NCI-H187 treated with DMSO at 0.1 percent for 48 hours (cell line): ENCODE data around the gene FASTKD1.
"Not testable (repeated sequence)": the region's sequence is repeated elsewhere in the genome, so short reads cannot be mapped to it uniquely, and the experiment has no call there.

ENCODE experiments used
- DNase-seq: peaks from one replicate; lab custom pipeline; 2025; lab: John Stamatoyannopoulos, UW

FASTKD1 gene

DNA sequence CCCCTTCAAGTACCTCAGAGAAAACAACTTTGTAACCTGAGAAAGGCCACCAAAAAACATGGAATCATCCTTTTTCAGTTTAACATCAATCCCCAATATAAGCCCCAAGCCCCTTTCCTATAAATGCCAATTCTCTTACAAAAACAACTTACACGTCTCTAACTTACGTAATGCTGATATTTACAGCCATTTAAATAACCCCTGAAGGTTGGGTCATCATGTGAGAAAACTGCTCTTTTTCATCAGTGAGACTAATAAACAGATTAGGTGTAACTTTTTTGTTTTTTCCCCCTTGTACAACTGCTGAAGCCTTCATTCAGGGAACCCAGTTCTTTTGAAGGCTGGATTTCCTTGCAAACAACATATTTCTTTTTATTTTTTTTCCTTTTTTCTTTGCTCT lies 3.7 kb downstream of the FASTKD1 start:
- no peak for DNase-seq

DNA sequence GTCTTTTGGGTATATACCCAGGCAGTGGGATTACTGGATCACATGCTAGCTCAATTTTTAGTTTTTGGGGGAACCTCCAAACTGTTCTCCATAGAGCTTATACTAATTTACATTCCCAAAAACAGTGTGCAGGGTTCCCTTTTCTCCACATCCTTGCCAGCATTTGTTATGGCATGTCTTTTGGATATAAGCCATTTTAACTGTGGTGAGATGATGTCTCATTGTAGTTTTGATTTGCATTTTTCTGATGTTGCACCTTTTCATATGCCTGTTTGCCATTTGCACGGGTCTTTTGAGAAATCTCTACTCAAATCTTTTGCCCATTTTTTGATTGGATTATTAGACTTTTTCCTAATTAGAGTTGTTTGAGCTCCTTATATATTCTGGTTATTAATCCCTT lies 8.0 kb downstream of the FASTKD1 start:
- no peak for DNase-seq

DNA sequence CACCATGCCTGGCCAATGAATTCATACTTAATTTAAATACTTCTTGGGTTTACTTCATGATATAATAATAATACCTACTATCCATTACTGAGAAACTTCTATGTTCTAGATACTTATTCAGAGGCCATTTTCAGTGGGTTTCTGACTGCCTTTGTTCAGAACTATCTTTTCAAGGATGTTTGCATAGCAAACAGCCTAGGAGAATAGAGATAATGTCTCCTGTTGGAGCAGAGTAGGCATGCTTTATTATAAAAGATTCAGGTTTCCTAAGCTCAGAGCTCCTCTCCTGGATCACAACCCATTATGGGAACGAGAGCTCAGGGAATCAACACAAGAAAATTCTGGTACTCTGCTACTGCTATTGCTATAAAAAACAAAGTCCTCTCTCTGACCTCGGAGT lies 11.1 kb downstream of the FASTKD1 start:
- no peak for DNase-seq

DNA sequence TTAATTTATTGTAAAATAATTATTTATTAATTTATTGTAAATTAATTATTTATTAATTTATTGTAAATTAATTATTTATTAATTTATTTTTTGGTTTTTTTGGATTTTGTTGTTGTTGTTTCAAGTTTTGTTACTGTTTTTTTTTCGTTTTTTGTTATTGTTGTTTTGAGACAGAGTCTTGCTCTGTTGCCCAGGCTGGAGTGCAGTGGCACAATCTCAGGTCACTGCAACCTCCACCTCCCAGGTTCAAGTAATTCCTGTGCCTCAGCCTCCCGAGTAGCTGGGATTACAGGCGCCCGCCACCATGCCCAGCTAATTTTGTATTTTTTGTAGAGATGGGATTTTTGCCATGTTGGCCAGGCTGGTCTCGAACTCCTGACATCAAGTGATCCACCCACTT lies 11.6 kb downstream of the FASTKD1 start:
- DNase-seq: not testable (repeated sequence)

DNA sequence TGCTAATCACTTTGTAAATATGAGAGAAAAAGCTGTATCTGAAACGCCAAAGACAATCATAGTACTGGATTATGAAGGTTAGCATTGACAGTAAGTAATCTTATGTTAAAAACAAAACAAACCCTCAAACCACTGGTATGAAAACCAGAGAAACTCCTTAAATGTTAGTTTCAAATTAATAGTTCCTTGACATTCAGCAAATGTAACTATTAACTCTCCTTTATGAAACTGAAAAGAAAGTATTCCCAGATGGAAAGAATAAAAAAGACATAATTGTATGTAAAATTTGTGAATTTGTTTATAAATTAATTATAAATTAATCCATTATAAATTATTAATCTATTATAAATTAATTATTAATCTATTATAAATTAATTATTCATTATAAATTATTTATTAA lies 12.3 kb downstream of the FASTKD1 start:
- DNase-seq: no peak

DNA sequence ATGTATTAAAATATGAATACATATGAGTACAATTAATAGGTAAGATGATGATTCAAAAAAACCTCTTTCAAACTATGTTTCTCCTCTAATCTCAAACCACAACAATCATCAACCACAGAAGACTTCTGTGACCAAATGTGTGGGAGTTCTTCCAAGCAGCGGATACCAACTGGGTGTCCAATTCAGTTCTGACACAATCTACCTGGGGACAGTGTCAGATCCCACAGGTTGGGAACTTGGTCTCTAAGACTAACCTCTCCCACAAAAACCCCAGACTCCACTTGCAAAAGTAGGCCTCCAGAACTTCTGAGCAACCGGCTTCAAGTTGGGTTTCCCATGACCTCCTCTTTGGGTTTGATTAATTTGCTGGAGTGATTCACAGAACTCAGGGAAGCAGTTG lies 26.9 kb downstream of the FASTKD1 start:
- no peak for DNase-seq

DNA sequence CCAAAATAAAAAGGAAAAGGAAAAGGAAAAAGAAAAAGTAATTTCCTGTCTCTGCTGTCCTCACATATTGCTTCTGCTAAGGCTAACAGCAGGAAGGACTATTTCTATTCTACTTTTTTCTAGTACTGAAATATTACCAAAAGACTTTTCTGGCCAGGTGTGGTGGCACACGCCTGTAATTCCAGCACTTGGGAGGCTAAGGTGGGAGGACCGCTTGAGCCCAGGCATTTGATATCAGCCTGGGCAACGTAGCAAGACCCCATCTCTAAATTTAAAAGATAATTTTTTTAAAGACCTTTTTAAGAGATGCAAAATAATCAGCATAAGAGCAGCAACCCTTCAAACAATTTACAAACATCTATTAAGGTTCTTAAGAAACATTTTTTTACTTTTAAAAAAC lies 31.2 kb downstream of the FASTKD1 start:
- DNase-seq: no peak

DNA sequence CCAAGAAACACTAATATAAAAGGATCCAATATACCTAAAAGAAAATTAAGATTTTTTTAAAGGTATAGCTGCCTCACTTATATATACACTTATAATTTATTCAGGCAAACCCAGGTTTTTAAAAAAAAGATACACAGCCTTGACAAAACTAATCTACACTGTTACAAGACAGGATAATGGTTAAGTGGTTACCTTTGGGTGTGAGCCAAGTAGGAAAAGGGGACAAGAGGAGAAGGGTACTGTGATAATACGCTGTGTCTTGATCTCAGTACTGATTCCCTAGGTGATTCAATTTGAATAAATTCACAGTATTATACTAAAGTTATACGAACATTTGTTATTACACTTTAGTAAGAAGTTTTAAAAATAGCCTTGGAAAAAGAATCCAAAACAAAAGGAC lies 33.5 kb downstream of the FASTKD1 start:
- no peak for DNase-seq

DNA sequence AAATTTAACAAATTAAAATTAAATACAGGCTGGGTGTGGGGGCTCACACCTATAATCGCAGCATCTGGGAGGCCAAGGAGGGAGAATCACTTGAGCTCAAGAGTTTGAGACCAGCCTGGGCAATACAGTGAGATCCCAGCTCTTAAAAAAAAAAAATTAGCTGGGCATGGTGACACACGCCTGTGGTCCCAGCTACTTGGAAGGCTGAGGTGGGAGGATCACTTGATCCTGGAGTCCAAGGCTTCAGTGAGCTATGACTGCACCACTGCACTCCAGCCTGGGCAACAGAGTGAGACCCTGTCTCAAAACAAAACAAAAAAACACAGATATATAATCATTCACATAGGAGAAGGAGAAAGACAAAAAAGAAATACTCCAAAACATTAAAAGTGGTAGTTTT lies 34.2 kb downstream of the FASTKD1 start:
- not testable (repeated sequence) for DNase-seq

DNA sequence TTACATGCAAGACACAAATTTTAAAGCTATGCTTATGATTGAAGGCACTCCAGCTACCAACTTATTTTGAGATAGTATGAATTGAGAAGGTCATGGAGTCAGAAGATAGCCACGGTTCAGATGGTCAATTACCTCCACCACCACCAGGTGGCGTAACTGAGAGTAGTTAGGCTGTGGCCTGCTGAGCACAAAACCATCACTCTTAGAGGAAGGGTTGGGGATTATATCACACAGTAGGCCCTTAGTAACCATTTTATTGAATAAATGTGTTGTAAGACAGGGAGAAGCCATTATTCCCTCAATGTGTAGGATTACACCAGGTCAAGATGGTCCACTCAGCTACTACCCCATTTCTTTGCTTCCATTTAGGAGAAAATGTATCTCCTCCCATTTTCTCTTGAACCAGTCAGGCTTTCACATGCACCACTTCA lies 45.4 kb downstream of the FASTKD1 start:
- no peak for DNase-seq

DNA sequence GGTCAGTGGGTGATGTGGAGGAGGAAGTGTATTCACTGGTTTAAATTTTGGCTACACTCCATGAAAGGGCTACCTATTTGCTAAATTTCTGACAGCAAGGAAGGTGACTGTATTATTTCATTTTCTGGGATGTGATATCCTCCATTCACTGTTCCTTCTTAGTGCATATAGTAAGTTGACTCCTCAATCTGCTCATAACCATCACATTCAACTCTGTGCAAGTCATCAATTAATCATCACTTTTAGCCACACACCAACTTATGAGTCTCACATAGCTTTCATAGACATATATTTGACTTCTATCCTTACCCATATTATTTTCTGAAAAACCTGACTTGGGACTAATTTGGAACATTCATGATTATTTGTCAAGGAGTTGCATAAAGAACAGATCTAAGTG lies 47.2 kb downstream of the FASTKD1 start:
- DNase-seq: no peak

DNA sequence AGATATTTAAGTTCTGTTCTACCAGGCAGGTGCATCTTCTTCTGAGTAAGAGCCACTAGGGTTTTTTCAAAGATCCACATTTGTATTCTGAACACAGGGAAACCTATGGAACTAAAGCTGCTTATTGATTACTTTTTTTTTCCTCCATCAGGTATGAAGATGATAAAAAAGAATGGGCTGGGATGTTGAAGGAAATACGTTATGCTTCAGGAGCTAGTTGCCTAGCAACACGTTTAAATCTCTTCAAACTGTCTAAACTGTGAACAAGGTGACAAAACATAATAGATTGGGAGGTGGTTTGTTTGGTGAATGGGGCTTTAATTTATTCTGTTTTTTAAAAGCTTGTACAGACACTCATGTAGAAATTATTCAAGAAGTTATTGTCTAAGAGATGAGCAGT lies 48.2 kb downstream of the FASTKD1 start:
- peak; percentile 9 for DNase-seq

DNA sequence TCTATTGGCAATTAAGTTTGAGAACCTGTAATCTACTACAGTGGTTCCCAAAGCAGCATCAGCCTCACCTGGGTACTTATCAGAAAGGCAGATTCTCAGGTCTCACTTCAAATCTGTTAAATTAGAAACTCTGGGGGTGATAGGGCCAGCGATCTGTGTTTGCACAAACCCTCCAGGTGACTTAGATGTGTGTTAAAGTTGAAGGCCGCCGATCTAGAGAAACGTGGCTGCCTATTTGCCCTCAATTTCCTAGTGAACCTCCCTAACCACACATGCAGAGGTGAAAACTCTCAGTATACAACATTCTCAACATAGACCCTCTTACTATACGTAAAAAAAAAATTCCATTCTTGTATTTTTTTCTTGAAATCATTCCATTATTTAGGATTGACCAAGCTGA lies 50.0 kb downstream of the FASTKD1 start:
- DNase-seq: no peak

DNA sequence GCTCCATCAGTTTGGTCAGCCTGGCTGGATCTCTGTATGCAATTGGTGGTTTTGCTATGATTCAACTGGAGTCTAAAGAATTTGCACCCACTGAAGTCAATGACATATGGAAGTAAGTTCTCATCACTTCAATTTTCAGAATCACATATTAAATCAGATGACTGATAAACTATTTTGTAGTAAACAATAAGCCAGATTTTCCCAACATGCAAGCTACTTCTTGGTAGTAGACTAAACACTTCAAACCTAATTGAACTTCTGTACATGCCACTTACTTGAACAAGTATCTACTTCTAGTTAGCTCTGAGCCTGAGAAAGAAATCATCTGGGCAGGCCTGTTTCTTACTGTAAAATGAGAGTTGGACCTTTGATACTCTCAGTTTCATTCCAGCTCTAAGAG lies 52.8 kb downstream of the FASTKD1 start:
- DNase-seq: no peak

DNA sequence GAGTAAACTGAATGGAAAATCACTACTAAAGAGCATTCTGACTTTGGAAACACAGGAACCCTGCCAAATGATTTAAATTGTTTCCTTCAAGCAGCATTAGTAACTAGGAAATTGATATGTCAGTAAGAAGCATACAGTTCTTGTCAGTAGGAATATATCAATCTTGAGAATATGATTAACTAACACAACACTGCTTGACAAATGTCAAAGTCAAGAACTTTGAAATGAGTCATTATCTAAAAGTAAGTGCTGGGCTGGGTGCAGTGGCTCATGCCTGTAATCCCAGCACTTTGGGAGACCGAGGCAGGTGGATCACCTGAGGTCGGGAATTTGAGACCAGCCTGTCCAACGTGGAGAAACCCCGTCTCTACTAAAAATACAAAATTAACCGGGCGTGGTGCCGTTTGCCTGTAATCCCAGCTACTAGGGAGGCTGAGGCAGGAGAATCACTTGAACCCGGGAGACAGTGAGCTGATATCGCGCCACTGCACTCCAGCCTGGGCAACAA lies 57.1 kb downstream of the FASTKD1 start:
- not testable (repeated sequence) for DNase-seq

DNA sequence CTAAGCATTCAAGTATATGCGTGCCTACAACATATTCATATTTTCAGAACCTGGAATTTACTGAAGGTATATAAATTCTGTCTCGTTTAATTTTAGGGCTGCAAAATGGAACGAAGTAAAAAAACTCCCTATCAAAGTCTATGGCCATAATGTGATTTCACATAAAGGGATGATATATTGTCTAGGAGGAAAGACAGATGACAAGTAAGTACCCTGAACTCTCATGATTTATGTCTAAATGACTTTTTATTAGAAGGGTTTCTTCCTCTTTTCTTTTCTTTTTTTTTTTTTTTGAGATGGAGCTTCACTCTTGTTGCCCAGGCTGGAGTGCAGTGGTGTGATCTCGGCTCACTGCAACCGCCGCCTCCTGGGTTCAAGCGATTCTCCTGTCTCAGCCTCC lies 58.9 kb downstream of the FASTKD1 start:
- DNase-seq: not testable (repeated sequence)

DNA sequence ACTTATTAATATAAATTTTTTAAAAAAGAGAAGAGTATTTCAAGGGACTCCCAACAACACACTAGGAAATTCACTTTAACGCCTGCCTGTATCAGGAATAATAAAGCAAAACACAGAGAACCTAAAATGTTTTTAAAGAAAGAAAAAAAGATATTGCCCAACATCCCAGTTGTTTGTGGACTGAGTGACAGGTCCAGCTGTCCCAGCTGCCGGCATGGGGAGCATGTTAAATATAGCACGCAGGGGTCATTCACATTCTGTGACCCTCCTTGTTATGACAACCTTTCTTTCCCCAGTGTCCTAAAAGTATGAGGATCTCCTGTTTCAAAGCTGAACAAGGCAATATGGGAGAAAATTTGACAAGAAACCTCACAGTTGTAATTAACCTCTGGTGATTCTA lies 59.7 kb downstream of the FASTKD1 start:
- DNase-seq: no peak

DNA sequence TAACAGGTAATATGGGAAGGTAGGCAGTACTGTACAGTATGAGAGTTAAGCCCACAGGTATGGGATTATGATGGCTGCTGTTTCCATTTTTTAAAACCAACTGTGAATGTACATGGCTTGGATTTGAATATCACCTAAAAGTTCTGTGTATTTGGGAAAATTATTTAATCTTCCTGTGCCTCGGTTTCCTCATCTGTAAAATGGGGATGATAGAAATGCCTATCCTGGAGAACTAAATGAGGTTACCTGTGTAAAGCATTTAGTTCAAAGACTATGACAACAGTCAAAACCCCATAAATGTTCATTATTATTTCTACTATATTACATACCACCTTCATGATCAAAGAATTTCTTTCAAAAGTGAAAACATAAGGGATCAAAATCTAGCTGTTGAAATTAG lies 60.6 kb downstream of the FASTKD1 start:
- DNase-seq: no peak

DNA sequence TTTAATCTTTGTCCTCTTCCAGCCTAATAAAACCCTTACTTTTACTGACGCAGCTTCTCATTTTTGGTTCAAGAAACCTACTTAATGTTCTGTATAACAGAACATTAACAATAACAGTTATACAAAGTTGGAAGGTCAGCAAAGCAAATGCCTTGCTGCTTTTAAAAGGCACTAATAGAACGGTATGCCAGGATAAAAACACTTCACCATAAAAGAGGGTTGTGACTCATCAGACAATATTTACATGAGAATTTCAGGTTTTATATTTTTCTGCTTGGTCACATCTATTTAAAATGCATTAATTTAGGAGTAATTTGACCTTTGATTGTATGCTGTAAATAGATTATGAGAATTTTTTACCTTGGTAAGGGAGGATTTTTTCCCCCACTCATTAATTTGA lies 61.1 kb downstream of the FASTKD1 start:
- DNase-seq: no peak

DNA sequence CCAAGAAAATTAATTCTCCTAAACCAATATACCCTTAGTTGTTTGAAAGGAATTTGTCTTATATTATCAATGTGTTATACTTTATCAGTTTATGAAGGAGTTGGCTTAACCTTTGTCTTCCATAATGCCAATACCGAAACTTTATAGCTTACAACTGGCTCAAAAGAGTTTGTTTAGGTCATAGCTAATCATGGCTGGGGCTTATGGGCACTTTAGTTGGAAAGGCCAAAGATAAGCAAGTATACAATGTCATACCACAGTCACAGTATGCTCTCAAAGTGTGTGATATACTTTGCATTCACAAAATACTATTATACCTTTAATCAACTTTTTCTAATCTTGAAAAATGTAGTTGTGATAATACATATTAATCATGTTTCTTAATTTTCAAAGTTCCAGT lies 61.8 kb downstream of the FASTKD1 start:
- DNase-seq: no peak

DNA sequence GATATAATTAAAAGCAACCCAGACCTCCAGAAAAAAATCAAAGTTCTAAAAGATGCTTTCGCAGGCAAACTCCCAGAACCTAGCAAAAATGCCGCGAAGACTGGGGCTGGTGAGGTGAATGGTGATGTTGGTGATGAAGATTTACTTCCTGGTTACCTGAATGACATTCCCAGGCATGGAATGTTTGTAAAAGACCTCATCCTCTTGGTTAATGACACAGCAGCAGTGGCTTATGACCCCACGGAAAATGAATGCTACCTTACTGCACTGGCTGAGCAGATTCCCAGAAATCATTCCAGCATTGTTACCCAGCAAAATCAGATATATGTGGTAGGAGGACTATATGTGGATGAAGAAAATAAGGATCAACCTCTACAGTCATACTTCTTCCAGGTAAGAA lies 63.2 kb downstream of the FASTKD1 start:
- no peak for DNase-seq

DNA sequence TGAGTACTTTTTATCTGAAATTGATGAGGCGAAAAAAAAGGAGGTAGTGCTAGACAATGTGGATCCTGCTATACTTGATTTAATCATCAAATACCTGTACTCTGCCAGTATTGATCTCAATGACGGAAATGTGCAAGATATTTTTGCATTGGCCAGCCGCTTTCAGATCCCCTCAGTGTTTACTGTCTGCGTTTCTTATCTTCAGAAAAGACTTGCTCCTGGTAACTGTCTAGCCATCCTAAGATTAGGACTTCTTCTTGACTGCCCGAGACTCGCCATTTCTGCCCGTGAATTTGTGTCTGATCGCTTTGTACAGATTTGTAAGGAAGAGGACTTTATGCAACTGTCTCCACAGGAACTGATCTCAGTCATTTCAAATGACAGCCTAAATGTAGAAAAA lies 63.7 kb downstream of the FASTKD1 start:
- no peak for DNase-seq

DNA sequence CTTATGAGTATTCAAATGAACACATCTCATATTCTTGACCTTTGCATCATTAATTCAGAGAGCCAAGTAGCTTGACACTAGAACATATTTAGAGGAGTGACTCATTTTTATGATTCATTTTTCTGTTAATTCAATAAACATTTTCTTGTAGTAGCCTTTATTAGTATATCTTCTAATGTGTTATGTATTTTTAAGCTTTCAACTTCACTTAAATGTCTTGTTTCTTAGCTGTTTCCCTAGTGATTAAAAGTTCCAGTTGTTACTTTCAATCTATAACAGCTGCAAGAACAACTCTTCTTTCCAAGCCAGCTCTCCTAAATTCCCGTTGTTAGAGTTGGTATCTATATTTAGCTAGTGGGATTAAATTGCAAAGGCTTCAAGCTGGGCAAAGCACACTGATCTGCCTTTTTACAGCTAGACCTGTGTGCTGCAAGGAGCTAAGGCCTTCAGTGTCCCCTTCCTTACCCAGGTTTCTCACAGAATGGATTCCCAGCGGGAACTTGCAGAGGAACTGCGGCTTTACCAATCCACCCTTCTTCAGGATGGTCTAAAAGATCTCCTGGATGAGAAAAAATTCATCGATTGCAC lies 64.3 kb downstream of the FASTKD1 start, which contains the start of gene KLHL41:
Gene KLHL41 (plus strand): TSS at position 405 of the 588 bp plus-strand sequence. CDS start 77 bp downstream, at position 482.
- DNase-seq: no peak

DNA sequence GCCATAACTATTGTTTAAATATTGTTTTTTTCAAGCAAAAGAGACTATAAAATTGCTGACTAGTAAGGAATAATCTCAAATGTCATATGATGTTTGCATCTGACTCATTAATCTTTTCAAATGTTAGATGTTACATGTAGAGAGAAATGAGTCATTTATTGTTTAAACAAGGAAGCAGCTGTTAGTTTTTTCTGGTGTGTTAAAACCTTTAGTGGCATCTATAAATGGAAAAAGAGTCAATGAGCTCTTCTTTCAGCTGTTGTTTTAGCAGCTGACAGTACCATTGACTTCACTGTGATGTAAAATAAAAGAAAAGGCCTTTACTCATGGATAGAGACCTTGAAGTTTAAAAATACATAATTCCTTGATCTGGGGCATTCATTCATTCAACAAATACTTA lies 66.0 kb downstream of the FASTKD1 start:
- DNase-seq: no peak
